Right lobe of liver (tissue), 6 donors: ENCODE data around the gene BZW1. TPM values are rescaled to one million over a fixed set of nuclear protein-coding genes. Genes with fewer than 3 reads are reported as not detected.

Source experiments
- ATAC-seq, 4 donors: fragments of 200-7000 bp; cut with Tn5 transposase; one replicate each; pipeline ENCODE4 v1.9.1; 2020; ENCODE audit warnings: mild to moderate bottlenecking in 4 of 4, moderate library complexity in 4 of 4
- DNase-seq, 3 donors: peaks; one replicate each; pipeline ENCODE4 v3.0.0-alpha.2; 2020
- H3K27ac ChIP-seq, 3 donors: fragments of 200-600 bp; one replicate each; pipeline ENCODE4 v1.8.0; 2022
- H3K27me3 ChIP-seq, 2 donors: fragments of 200-600 bp; one replicate each; pipeline ENCODE4 v1.8.0; 2022
- H3K36me3 ChIP-seq, 4 donors: fragments of 200-600 bp; sonication (generic) in 1 of 4; one replicate each; pipeline versions ENCODE4 v1.5.1 to v1.8.0; 2017 to 2022; ENCODE audit warnings: control low read depth in 1 of 4
- H3K4me1 ChIP-seq, 4 donors: fragments of 200-600 bp; sonication (generic) in 1 of 4; one replicate each; pipeline versions ENCODE4 v1.5.1 to v1.8.0; 2017 to 2022; ENCODE audit warnings: control low read depth in 1 of 4
- H3K4me3 ChIP-seq, 3 donors: fragments of 200-600 bp; one replicate each; pipeline ENCODE4 v1.8.0; 2022
- H3K9me3 ChIP-seq, 4 donors: fragments of 200-600 bp; sonication (generic) in 1 of 4; one replicate each; pipeline versions ENCODE4 v1.5.1 to v1.8.0; 2017 to 2022; ENCODE audit warnings: control low read depth in 1 of 4
- CTCF ChIP-seq, 4 donors: fragments of 200-600 bp in 3 of 4; fragments of 450-650 bp in 1 of 4; IDR thresholded peaks; one replicate each; pipeline versions ENCODE4 v1.5.1 to v1.8.0; 2016 to 2022; ENCODE audit warnings: antibody characterized with exemption in 4 of 4, mild to moderate bottlenecking in 2 of 4
- POLR2A ChIP-seq: fragments of 450-650 bp; IDR thresholded peaks from one replicate; pipeline ENCODE4 v1.6.1; 2017; ENCODE audit warnings: antibody characterized with exemption, mild to moderate bottlenecking
- WGBS: methylation state at CpG from one replicate; pipeline ENCODE4 v1.1.6; 2018; ENCODE audit warnings: low coverage, low lambda C conversion rate; ENCODE audit not compliant: insufficient coverage; ENCODE audit errors: missing lambda C conversion rate; 5-methylcytosine and 5-hydroxymethylcytosine counted together
- intact Hi-C, 2 donors: fragments of 100-400 bp; cut with DNase I; formaldehyde crosslinking; loops; one replicate each; pipeline versions ENCODE4 v1.11.2 to v1.14.1; 2022
- total RNA-seq, 6 experiments: library from RNA; depleted of rRNA in 2 of 6; stranded (reverse); fragments of >200 nt in 2 of 6; fragmentation: NEBNext Ultra II Directional in 3 of 6; extraction: Animal tissue kit (Norgen Biotek cat#: 25700) in 3 of 6; gene quantifications; one replicate each; pipeline versions ENCODE4 v1.1.0 to v1.2.4, GENCODE V29; 2016 to 2023
- donor health status: DM: no; HTN: yes; CAD: no.
- donor health status: DM: no; HTN: no; CAD: no.
- donor health status: DM: no; HTN: no; CAD: no.
- donor health status: DM: no; HTN: yes; CAD: no.
- donor health status: DM: no; HTN: yes; CAD: no.

Gene BZW1
- total RNA-seq, 6 experiments from 2014 or later = 176 to 239 (median 210) TPM

GRCh38 chr2:200829258-200829655 is 17.5 kb downstream of the BZW1 start:
- intact Hi-C loops = no loop called here
- TF ChIP-seq POLR2A (no peak), CTCF (IDR thresholded peaks at IDR 0.05) (no peak)

GRCh38 chr2:200834701-200835100 is 23.0 kb downstream of the BZW1 start:
- Histone ChIP-seq H3K27ac (no peak overlapping the region), H3K4me3 (no peak overlapping the region), H3K4me1 (peaks cover 0 to 11% (median 0%) of the 10 kb centered on the region in 4 donors), H3K27me3 (no peaks in the 10 kb centered on the region), H3K36me3 (no peaks in the 10 kb centered on the region), H3K9me3 (no peaks in the 10 kb centered on the region)
- WGBS = 85% methylated on average over 3 of the region's 4 CpGs
- intact Hi-C loops = no loop called here
- DNase-seq = no peak
- ATAC-seq = no peak
- TF ChIP-seq POLR2A (no peak), CTCF (IDR thresholded peaks at IDR 0.05) (no peak)

More at GRCh38 chr2:200829258-200829655, 17.5 kb downstream of the BZW1 start:
- H3K27ac ChIP-seq = no peak overlapping the region
- peaks cover 0 to 4% (median under 1%) of the 10 kb centered on the region in 4 donors for H3K36me3 ChIP-seq
- WGBS = 92% methylated on average over 2 of the region's 2 CpGs
- no peaks in the 10 kb centered on the region for H3K27me3 ChIP-seq
- H3K4me1 ChIP-seq = no peaks in the 10 kb centered on the region
- ATAC-seq (no peak), DNase-seq (no peak)
- H3K9me3 ChIP-seq = no peaks in the 10 kb centered on the region
- H3K4me3 ChIP-seq = no peak overlapping the region

- H3K27me3 ChIP-seq = no peaks in the 10 kb centered on the region
- no peak for ATAC-seq
- no peaks in the 10 kb centered on the region for H3K36me3 ChIP-seq
- H3K4me1 ChIP-seq = peaks cover 0 to 11% (median 0%) of the 10 kb centered on the region in 4 donors
- H3K27ac ChIP-seq = no peak overlapping the region
- no peak for DNase-seq
- intact Hi-C loops = no loop called here
- WGBS = no CpG with 5 or more reads among the region's 3 CpGs
- no peak overlapping the region for H3K4me3 ChIP-seq
- no peak for TF ChIP-seq POLR2A
- TF ChIP-seq CTCF (IDR thresholded peaks at IDR 0.05) = no peak
- H3K9me3 ChIP-seq = no peaks in the 10 kb centered on the region
These were observed 27.8 kb downstream of the BZW1 start for GRCh38 chr2:200839513-200839912.

- Histone ChIP-seq H3K36me3 (no peaks in the 10 kb centered on the region), H3K27me3 (no peaks in the 10 kb centered on the region), H3K4me1 (no peaks in the 10 kb centered on the region), H3K4me3 (no peak overlapping the region), H3K9me3 (no peaks in the 10 kb centered on the region), H3K27ac (no peak overlapping the region)
- ATAC-seq = peak in 2 of 4 donors; percentile 23 to 24
- intact Hi-C loops = no loop called here
- no peak for TF ChIP-seq CTCF (IDR thresholded peaks at IDR 0.05)
- TF ChIP-seq POLR2A = no peak
- DNase-seq = no peak
- WGBS = 84% methylated on average over 9 of the region's 24 CpGs
These were observed 32.6 kb downstream of the BZW1 start for GRCh38 chr2:200843993-200844948.
